Stimulated activated memory B cell treated with anti-CD40 and anti-IgM and Interleukin-4, amounts not matched to agents 10 μg/mL and 1 μg/mL and 100 μg/mL, for 72 hours (primary cell): ENCODE results near the gene PGLYRP1.

Source experiments
- ATAC-seq: fragments of 150-1000 bp; cut with Tn5 transposase; 2 replicates; pipeline ENCODE4 v1.10.0; 2021
- H3K27ac Mint-ChIP-seq: one replicate; pipeline ENCODE4 v1.8.0; 2022; ENCODE audit warnings: mild to moderate bottlenecking, mixed read lengths
- H3K27me3 Mint-ChIP-seq: one replicate; pipeline ENCODE4 v1.8.0; 2022; ENCODE audit warnings: mixed read lengths
- H3K36me3 Mint-ChIP-seq: one replicate; pipeline ENCODE4 v1.8.0; 2022; ENCODE audit warnings: mixed read lengths
- H3K4me1 Mint-ChIP-seq: one replicate; pipeline ENCODE4 v1.8.0; 2022; ENCODE audit warnings: mixed read lengths
- H3K4me3 Mint-ChIP-seq: one replicate; pipeline ENCODE4 v1.8.0; 2022; ENCODE audit warnings: mild to moderate bottlenecking, moderate library complexity, mixed read lengths
- H3K9me3 Mint-ChIP-seq: one replicate; pipeline ENCODE4 v1.8.0; 2022; ENCODE audit warnings: mixed read lengths

The PGLYRP1 gene

GRCh38 chr19:46018729-46019251 lies 4.1 kb downstream of the PGLYRP1 start:
- H3K27me3 Mint-ChIP-seq, result peaks cover 45% of the 10 kb centered on the region
- peaks cover 33% of the 10 kb centered on the region for H3K4me1 Mint-ChIP-seq
- H3K27ac Mint-ChIP-seq, result no peak overlapping the region
- ATAC-seq, result no peak
- peaks cover 21% of the 10 kb centered on the region for H3K36me3 Mint-ChIP-seq
- H3K4me3 Mint-ChIP-seq, result no peak overlapping the region
- H3K9me3 Mint-ChIP-seq, result no peaks in the 10 kb centered on the region

GRCh38 chr19:46017874-46018675 lies 4.8 kb downstream of the PGLYRP1 start:
- H3K36me3 Mint-ChIP-seq, result peaks cover 21% of the 10 kb centered on the region
- no peak for ATAC-seq
- peaks cover 33% of the 10 kb centered on the region for H3K4me1 Mint-ChIP-seq
- H3K27ac Mint-ChIP-seq, result no peak overlapping the region
- no peaks in the 10 kb centered on the region for H3K9me3 Mint-ChIP-seq
- H3K4me3 Mint-ChIP-seq, result no peak overlapping the region
- H3K27me3 Mint-ChIP-seq, result peaks cover 38% of the 10 kb centered on the region

- no peaks in the 10 kb centered on the region for H3K9me3 Mint-ChIP-seq
- peak overlapping the region; percentile 81 for H3K4me3 Mint-ChIP-seq
- no peak overlapping the region for H3K27ac Mint-ChIP-seq
- peaks cover 28% of the 10 kb centered on the region for H3K27me3 Mint-ChIP-seq
- peaks cover 21% of the 10 kb centered on the region for H3K36me3 Mint-ChIP-seq
- no peak for ATAC-seq
- H3K4me1 Mint-ChIP-seq, result peaks cover 33% of the 10 kb centered on the region
These were observed 5.8 kb downstream of the PGLYRP1 start for GRCh38 chr19:46017095-46017429.

- H3K27me3 Mint-ChIP-seq, result peaks cover 27% of the 10 kb centered on the region
- peaks cover 24% of the 10 kb centered on the region for H3K36me3 Mint-ChIP-seq
- peak overlapping the region; percentile 28 for H3K27ac Mint-ChIP-seq
- no peaks in the 10 kb centered on the region for H3K9me3 Mint-ChIP-seq
- peaks cover 33% of the 10 kb centered on the region for H3K4me1 Mint-ChIP-seq
- H3K4me3 Mint-ChIP-seq, result peak overlapping the region; percentile 81
- ATAC-seq, result peak; percentile 80
These were observed 6.3 kb downstream of the PGLYRP1 start for GRCh38 chr19:46016426-46017094.

- H3K27me3 Mint-ChIP-seq, result peaks cover 27% of the 10 kb centered on the region
- peak; percentile 48 for ATAC-seq
- H3K36me3 Mint-ChIP-seq, result peaks cover 31% of the 10 kb centered on the region
- H3K27ac Mint-ChIP-seq, result peak overlapping the region; percentile 28
- H3K9me3 Mint-ChIP-seq, result no peaks in the 10 kb centered on the region
- peaks cover 33% of the 10 kb centered on the region for H3K4me1 Mint-ChIP-seq
- peak overlapping the region; percentile 81 for H3K4me3 Mint-ChIP-seq
These were observed 7.0 kb downstream of the PGLYRP1 start for GRCh38 chr19:46015687-46016425.

- peaks cover 33% of the 10 kb centered on the region for H3K4me1 Mint-ChIP-seq
- no peaks in the 10 kb centered on the region for H3K9me3 Mint-ChIP-seq
- peaks cover 39% of the 10 kb centered on the region for H3K36me3 Mint-ChIP-seq
- ATAC-seq, result peak; percentile 48
- no peak overlapping the region for H3K27ac Mint-ChIP-seq
- H3K27me3 Mint-ChIP-seq, result peaks cover 27% of the 10 kb centered on the region
- H3K4me3 Mint-ChIP-seq, result peak overlapping the region; percentile 77
These were observed 7.7 kb downstream of the PGLYRP1 start for GRCh38 chr19:46014941-46015686.

- peaks cover 27% of the 10 kb centered on the region for H3K27me3 Mint-ChIP-seq
- peaks cover 39% of the 10 kb centered on the region for H3K36me3 Mint-ChIP-seq
- H3K27ac Mint-ChIP-seq, result no peak overlapping the region
- no peak for ATAC-seq
- no peaks in the 10 kb centered on the region for H3K9me3 Mint-ChIP-seq
- H3K4me3 Mint-ChIP-seq, result peak overlapping the region; percentile 77
- H3K4me1 Mint-ChIP-seq, result peaks cover 35% of the 10 kb centered on the region
These were observed 8.3 kb downstream of the PGLYRP1 start for GRCh38 chr19:46014534-46014933.

GRCh38 chr19:46009530-46010510 lies 13.0 kb downstream of the PGLYRP1 start:
- Mint-ChIP-seq H3K27me3 (peaks cover 6% of the 10 kb centered on the region), H3K27ac (no peak overlapping the region), H3K36me3 (peaks cover 50% of the 10 kb centered on the region), H3K4me3 (no peak overlapping the region), H3K9me3 (no peaks in the 10 kb centered on the region), H3K4me1 (peaks cover 11% of the 10 kb centered on the region)
- no peak for ATAC-seq

GRCh38 chr19:46006411-46006810 lies 16.4 kb downstream of the PGLYRP1 start:
- Mint-ChIP-seq H3K36me3 (peaks cover 46% of the 10 kb centered on the region), H3K4me1 (peaks cover 6% of the 10 kb centered on the region), H3K4me3 (no peak overlapping the region), H3K27ac (no peak overlapping the region), H3K9me3 (no peaks in the 10 kb centered on the region), H3K27me3 (no peaks in the 10 kb centered on the region)
- no peak for ATAC-seq

GRCh38 chr19:46002678-46003275 lies 20.1 kb downstream of the PGLYRP1 start:
- Mint-ChIP-seq H3K36me3 (peaks cover 49% of the 10 kb centered on the region), H3K27ac (no peak overlapping the region), H3K4me1 (peaks cover 27% of the 10 kb centered on the region), H3K4me3 (no peak overlapping the region), H3K27me3 (peaks cover 26% of the 10 kb centered on the region), H3K9me3 (no peaks in the 10 kb centered on the region)
- no peak for ATAC-seq

- H3K9me3 Mint-ChIP-seq, result no peaks in the 10 kb centered on the region
- peak overlapping the region; percentile 28 for H3K27ac Mint-ChIP-seq
- H3K27me3 Mint-ChIP-seq, result peaks cover 26% of the 10 kb centered on the region
- peaks cover 41% of the 10 kb centered on the region for H3K36me3 Mint-ChIP-seq
- H3K4me3 Mint-ChIP-seq, result peak overlapping the region; percentile 59
- peaks cover 27% of the 10 kb centered on the region for H3K4me1 Mint-ChIP-seq
- ATAC-seq, result peak; percentile 82
These were observed 22.2 kb downstream of the PGLYRP1 start for GRCh38 chr19:46000491-46001246.

- Mint-ChIP-seq H3K27ac (no peak overlapping the region), H3K36me3 (peaks cover 41% of the 10 kb centered on the region), H3K4me3 (peak overlapping the region; percentile 46), H3K4me1 (peaks cover 27% of the 10 kb centered on the region), H3K27me3 (peaks cover 26% of the 10 kb centered on the region), H3K9me3 (no peaks in the 10 kb centered on the region)
- ATAC-seq, result no peak
These were observed 23.2 kb downstream of the PGLYRP1 start for GRCh38 chr19:45999653-46000121.

- H3K27ac Mint-ChIP-seq, result no peak overlapping the region
- H3K4me1 Mint-ChIP-seq, result peaks cover 27% of the 10 kb centered on the region
- H3K36me3 Mint-ChIP-seq, result peaks cover 41% of the 10 kb centered on the region
- H3K27me3 Mint-ChIP-seq, result peaks cover 26% of the 10 kb centered on the region
- no peaks in the 10 kb centered on the region for H3K9me3 Mint-ChIP-seq
- H3K4me3 Mint-ChIP-seq, result no peak overlapping the region
- no peak for ATAC-seq
These were observed 24.0 kb downstream of the PGLYRP1 start for GRCh38 chr19:45998834-45999233.
